ENCODE results near the gene C17orf58. TPM values are rescaled to one million over a fixed set of nuclear protein-coding genes. Genes with fewer than 3 reads are reported as not detected.
"Not testable (repeated sequence)": the region's sequence is repeated elsewhere in the genome, so short reads cannot be mapped to it uniquely, and the experiment has no call there.

C17orf58 gene
- total and polyA plus RNA-seq, 2 experiments from 2014 or later = 14.9 to 18.9 TPM

- Histone ChIP-seq H3K27me3 (no peaks in the 10 kb centered on the region), H3K4me2 (no peak overlapping the region), H3K9me2 (replicated peaks; ENCODE audit: insufficient read depth) (no peaks in the 10 kb centered on the region), H3K79me2 (no peaks in the 10 kb centered on the region), H3K9me3 (ENCODE audit: low read depth) (no peaks in the 10 kb centered on the region), H4K20me1 (ENCODE audit: insufficient read depth, poor library complexity, severe bottlenecking) (no peaks in the 10 kb centered on the region), H3K4me3 (no peak overlapping the region), H3K36me3 (replicated peaks; ENCODE audit: insufficient read depth, low read depth) (no peaks in the 10 kb centered on the region), H3K4me1 (ENCODE audit: insufficient read depth) (no peaks in the 10 kb centered on the region), H3K27ac (no peak overlapping the region), H2AFZ (no peak overlapping the region)
- WGBS (ENCODE audit: low lambda C conversion rate, missing lambda C conversion rate) = 77% methylated on average over 8 of the region's 8 CpGs
- TF ChIP-seq EZH2phosphoT487 (IDR thresholded peaks at IDR 0.05; ENCODE audit: low read depth, severe bottlenecking, unreplicated experiment) (no peak), CTCF (IDR thresholded peaks at IDR 0.05; ENCODE audit: poor library complexity) (no peak), EZH2 (IDR thresholded peaks at IDR 0.05; ENCODE audit: borderline replicate concordance) (no peak)
- no peak for DNase-seq (ENCODE audit: low spot score)
Observed at GRCh38 chr17:67982686-67983382, 13.4 kb downstream of the C17orf58 start.

GRCh38 chr17:67982034-67982640 is 14.1 kb downstream of the C17orf58 start:
- no peak for DNase-seq (ENCODE audit: low spot score)
- Histone ChIP-seq H3K4me1 (ENCODE audit: insufficient read depth) (no peaks in the 10 kb centered on the region), H3K4me3 (no peak overlapping the region), H2AFZ (no peak overlapping the region), H3K36me3 (replicated peaks; ENCODE audit: insufficient read depth, low read depth) (no peaks in the 10 kb centered on the region), H3K4me2 (no peak overlapping the region), H3K9me2 (replicated peaks; ENCODE audit: insufficient read depth) (no peaks in the 10 kb centered on the region), H3K27ac (no peak overlapping the region), H3K79me2 (no peaks in the 10 kb centered on the region), H3K27me3 (no peaks in the 10 kb centered on the region), H4K20me1 (ENCODE audit: insufficient read depth, poor library complexity, severe bottlenecking) (no peaks in the 10 kb centered on the region), H3K9me3 (ENCODE audit: low read depth) (no peaks in the 10 kb centered on the region)
- no peak for TF ChIP-seq EZH2 (IDR thresholded peaks at IDR 0.05; ENCODE audit: borderline replicate concordance)
- TF ChIP-seq EZH2phosphoT487 (IDR thresholded peaks at IDR 0.05; ENCODE audit: low read depth, severe bottlenecking, unreplicated experiment) = no peak
- no peak for TF ChIP-seq CTCF (IDR thresholded peaks at IDR 0.05; ENCODE audit: poor library complexity)
- WGBS (ENCODE audit: low lambda C conversion rate, missing lambda C conversion rate) = 70% methylated on average over 9 of the region's 9 CpGs

- not testable (repeated sequence) for H3K4me2 ChIP-seq; H3K36me3 ChIP-seq (replicated peaks; ENCODE audit: insufficient read depth, low read depth); H3K27ac ChIP-seq; DNase-seq (ENCODE audit: low spot score); H3K4me3 ChIP-seq; H3K4me1 ChIP-seq (ENCODE audit: insufficient read depth); H3K79me2 ChIP-seq; H3K9me2 ChIP-seq (replicated peaks; ENCODE audit: insufficient read depth); H4K20me1 ChIP-seq (ENCODE audit: insufficient read depth, poor library complexity, severe bottlenecking); H2AFZ ChIP-seq; H3K27me3 ChIP-seq; H3K9me3 ChIP-seq (ENCODE audit: low read depth)
- 70% methylated on average over 3 of the region's 3 CpGs for WGBS (ENCODE audit: low lambda C conversion rate, missing lambda C conversion rate)
Observed at GRCh38 chr17:67980883-67981282, 15.4 kb downstream of the C17orf58 start.

- Histone ChIP-seq H3K4me3 (no peak overlapping the region), H3K4me1 (ENCODE audit: insufficient read depth) (no peaks in the 10 kb centered on the region), H3K9me3 (ENCODE audit: low read depth) (no peaks in the 10 kb centered on the region), H3K9me2 (replicated peaks; ENCODE audit: insufficient read depth) (no peaks in the 10 kb centered on the region), H3K27me3 (no peaks in the 10 kb centered on the region), H3K4me2 (no peak overlapping the region), H2AFZ (no peak overlapping the region), H3K36me3 (replicated peaks; ENCODE audit: insufficient read depth, low read depth) (no peaks in the 10 kb centered on the region), H3K79me2 (no peaks in the 10 kb centered on the region), H4K20me1 (ENCODE audit: insufficient read depth, poor library complexity, severe bottlenecking) (no peaks in the 10 kb centered on the region), H3K27ac (no peak overlapping the region)
- no peak for DNase-seq (ENCODE audit: low spot score)
- 95% methylated on average over 2 of the region's 2 CpGs for WGBS (ENCODE audit: low lambda C conversion rate, missing lambda C conversion rate)
- TF ChIP-seq CTCF (IDR thresholded peaks at IDR 0.05; ENCODE audit: poor library complexity) (no peak), EZH2 (IDR thresholded peaks at IDR 0.05; ENCODE audit: borderline replicate concordance) (no peak), EZH2phosphoT487 (IDR thresholded peaks at IDR 0.05; ENCODE audit: low read depth, severe bottlenecking, unreplicated experiment) (no peak)
Observed at GRCh38 chr17:67980456-67980855, 15.8 kb downstream of the C17orf58 start.

GRCh38 chr17:67976306-67976705 is 20.0 kb downstream of the C17orf58 start:
- H3K27me3 ChIP-seq; H3K4me2 ChIP-seq; H3K9me3 ChIP-seq (ENCODE audit: low read depth); DNase-seq (ENCODE audit: low spot score); H3K9me2 ChIP-seq (replicated peaks; ENCODE audit: insufficient read depth); H3K36me3 ChIP-seq (replicated peaks; ENCODE audit: insufficient read depth, low read depth); H2AFZ ChIP-seq; H3K79me2 ChIP-seq; H4K20me1 ChIP-seq (ENCODE audit: insufficient read depth, poor library complexity, severe bottlenecking); H3K4me3 ChIP-seq; H3K4me1 ChIP-seq (ENCODE audit: insufficient read depth); H3K27ac ChIP-seq: not testable (repeated sequence)
- WGBS (ENCODE audit: low lambda C conversion rate, missing lambda C conversion rate) = 97% methylated on average over 6 of the region's 6 CpGs

All from hepatocyte (in vitro differentiated cells).